Astrocyte (in vitro differentiated cells and primary cell): Measurements from ENCODE around the gene INPP5B.

Experiments
- EZH2 ChIP-seq: IDR thresholded peaks from 2 replicates; pipeline ENCODE4 v1.6.1; 2012; ENCODE audit warnings: mild to moderate bottlenecking, low read length, inconsistent platforms; ENCODE audit not compliant: insufficient read depth
- TF ChIP-seq, protein P1 (sequence below): IDR thresholded peaks from 2 replicates; pipeline ENCODE4 v1.5.1; 2011; ENCODE audit warnings: low read depth, mild to moderate bottlenecking, inconsistent platforms, low read length, moderate library complexity; ENCODE audit not compliant: insufficient read depth

DNA sequence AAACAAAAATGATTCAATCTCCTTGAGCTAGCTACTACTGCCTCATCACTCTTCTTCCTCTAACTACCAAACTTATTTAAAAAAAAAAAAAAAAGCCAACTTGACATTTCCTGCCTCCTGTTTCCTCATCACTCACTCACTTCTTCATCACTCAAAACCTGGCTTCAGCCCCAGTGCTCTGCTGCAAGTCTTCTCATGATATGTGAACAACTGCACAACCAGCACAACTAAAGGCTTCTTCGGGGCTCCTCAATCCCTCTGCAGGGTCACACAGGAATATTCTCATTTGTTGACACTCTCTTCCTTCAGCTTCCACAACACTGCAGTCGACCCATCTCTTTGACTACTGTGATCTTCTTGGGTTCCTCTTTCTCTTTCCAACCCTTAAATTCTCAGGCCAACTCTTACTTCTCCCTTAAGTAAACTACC lies 95.1 kb downstream of the INPP5B start:
- TF ChIP-seq, protein P1, sequence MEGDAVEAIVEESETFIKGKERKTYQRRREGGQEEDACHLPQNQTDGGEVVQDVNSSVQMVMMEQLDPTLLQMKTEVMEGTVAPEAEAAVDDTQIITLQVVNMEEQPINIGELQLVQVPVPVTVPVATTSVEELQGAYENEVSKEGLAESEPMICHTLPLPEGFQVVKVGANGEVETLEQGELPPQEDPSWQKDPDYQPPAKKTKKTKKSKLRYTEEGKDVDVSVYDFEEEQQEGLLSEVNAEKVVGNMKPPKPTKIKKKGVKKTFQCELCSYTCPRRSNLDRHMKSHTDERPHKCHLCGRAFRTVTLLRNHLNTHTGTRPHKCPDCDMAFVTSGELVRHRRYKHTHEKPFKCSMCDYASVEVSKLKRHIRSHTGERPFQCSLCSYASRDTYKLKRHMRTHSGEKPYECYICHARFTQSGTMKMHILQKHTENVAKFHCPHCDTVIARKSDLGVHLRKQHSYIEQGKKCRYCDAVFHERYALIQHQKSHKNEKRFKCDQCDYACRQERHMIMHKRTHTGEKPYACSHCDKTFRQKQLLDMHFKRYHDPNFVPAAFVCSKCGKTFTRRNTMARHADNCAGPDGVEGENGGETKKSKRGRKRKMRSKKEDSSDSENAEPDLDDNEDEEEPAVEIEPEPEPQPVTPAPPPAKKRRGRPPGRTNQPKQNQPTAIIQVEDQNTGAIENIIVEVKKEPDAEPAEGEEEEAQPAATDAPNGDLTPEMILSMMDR: no peak
- TF ChIP-seq EZH2: no peak
